Naive B cell (primary cell): Measurements from ENCODE around the gene GON4L. TPM values are rescaled to one million over a fixed set of nuclear protein-coding genes. Genes with fewer than 3 reads are reported as not detected.
"Not testable (repeated sequence)": the region's sequence is repeated elsewhere in the genome, so short reads cannot be mapped to it uniquely, and the experiment has no call there.

ENCODE experiments used
- ATAC-seq, 2 donors: fragments of 150-1000 bp; cut with Tn5 transposase; 2 replicates each; pipeline ENCODE4 v1.10.0; 2021; ENCODE audit warnings: low read depth in 2 of 2, mild to moderate bottlenecking in 2 of 2, moderate library complexity in 2 of 2
- DNase-seq: peaks from one replicate; pipeline ENCODE4 v3.0.0; 2022
- H3K27ac Mint-ChIP-seq, 6 donors: one replicate each; pipeline ENCODE4 v1.8.0; 2020 to 2022; ENCODE audit warnings: mild to moderate bottlenecking in 6 of 6, mixed read lengths in 6 of 6, moderate library complexity in 5 of 6, inconsistent platforms in 2 of 6
- H3K27me3 Mint-ChIP-seq, 3 donors: one replicate each; pipeline ENCODE4 v1.8.0; 2021 to 2022; ENCODE audit warnings: mixed read lengths in 3 of 3, mild to moderate bottlenecking in 1 of 3
- H3K36me3 Mint-ChIP-seq, 2 donors: one replicate each; pipeline ENCODE4 v1.8.0; 2020 to 2022; ENCODE audit warnings: mixed read lengths in 2 of 2, inconsistent platforms in 1 of 2, mild to moderate bottlenecking in 1 of 2
- H3K4me1 Mint-ChIP-seq, 3 donors: one replicate each; pipeline ENCODE4 v1.8.0; 2020 to 2022; ENCODE audit warnings: mixed read lengths in 3 of 3, inconsistent platforms in 1 of 3, mild to moderate bottlenecking in 1 of 3, moderate library complexity in 1 of 3
- H3K4me3 Mint-ChIP-seq, 8 donors: one replicate each; pipeline ENCODE4 v1.8.0; 2020 to 2022; ENCODE audit warnings: mild to moderate bottlenecking in 8 of 8, mixed read lengths in 8 of 8, moderate library complexity in 8 of 8, inconsistent platforms in 2 of 8
- H3K9me3 Mint-ChIP-seq, 7 donors: one replicate each; pipeline ENCODE4 v1.8.0; 2020 to 2022; ENCODE audit warnings: mixed read lengths in 7 of 7, mild to moderate bottlenecking in 5 of 7, inconsistent platforms in 2 of 7, moderate library complexity in 1 of 7
- polyA plus RNA-seq, 6 donors: library from polyadenylated mRNA; unstranded; fragments of 300-500 nt; fragmentation: Illumina TruSeq; gene quantifications; one replicate each; pipeline ENCODE4 v1.2.3, GENCODE V29; 2021; ENCODE audit warnings: low read depth in 6 of 6

The GON4L gene
- polyA plus RNA-seq, 6 donors from 2014 or later: 9.6 to 64.4 (median 30.7) TPM

- Mint-ChIP-seq H3K4me1 (peaks cover 0 to 3% (median 0%) of the 10 kb centered on the region in 3 donors), H3K27ac (peak overlapping the region in 2 of 6 donors; percentile 46 to 70), H3K36me3 (peaks cover 47 to 48% of the 10 kb centered on the region in 2 donors), H3K27me3 (no peaks in the 10 kb centered on the region), H3K4me3 (no peak overlapping the region), H3K9me3 (no peaks in the 10 kb centered on the region)
- ATAC-seq (no peak), DNase-seq (no peak)
These were observed 83.8 kb downstream of the GON4L start for GRCh38 chr1:155773221-155773620.

GRCh38 chr1:155769257-155769656 is 87.8 kb downstream of the GON4L start:
- H3K36me3 Mint-ChIP-seq: peaks cover 44 to 46% of the 10 kb centered on the region in 2 donors
- ATAC-seq: no peak

GRCh38 chr1:155767399-155767989 is 89.5 kb downstream of the GON4L start:
- not testable (repeated sequence) for H3K27ac Mint-ChIP-seq, DNase-seq, H3K4me1 Mint-ChIP-seq, ATAC-seq, H3K4me3 Mint-ChIP-seq, H3K9me3 Mint-ChIP-seq, H3K27me3 Mint-ChIP-seq
- H3K36me3 Mint-ChIP-seq: peaks cover 32 to 53% of the 10 kb centered on the region in 2 donors

More at GRCh38 chr1:155769257-155769656, 87.8 kb downstream of the GON4L start:
- Mint-ChIP-seq H3K4me1 (no peaks in the 10 kb centered on the region), H3K9me3 (no peaks in the 10 kb centered on the region), H3K27me3 (no peaks in the 10 kb centered on the region), H3K27ac (no peak overlapping the region), H3K4me3 (no peak overlapping the region)
- no peak for DNase-seq

- H3K4me3 Mint-ChIP-seq, H3K9me3 Mint-ChIP-seq, DNase-seq, H3K27me3 Mint-ChIP-seq, ATAC-seq, H3K4me1 Mint-ChIP-seq: not testable (repeated sequence)
- H3K27ac Mint-ChIP-seq: peak overlapping the region in 1 of 6 donors; percentile 29
- H3K36me3 Mint-ChIP-seq: peaks cover 29 to 49% of the 10 kb centered on the region in 2 donors
These were observed 93.0 kb downstream of the GON4L start for GRCh38 chr1:155763989-155764388.

GRCh38 chr1:155763090-155763815 is 93.8 kb downstream of the GON4L start:
- H3K27ac Mint-ChIP-seq: peak overlapping the region in 1 of 6 donors; percentile 82
- not testable (repeated sequence) for H3K9me3 Mint-ChIP-seq, ATAC-seq, H3K4me1 Mint-ChIP-seq, DNase-seq, H3K27me3 Mint-ChIP-seq, H3K4me3 Mint-ChIP-seq
- peaks cover 29 to 47% of the 10 kb centered on the region in 2 donors for H3K36me3 Mint-ChIP-seq

GRCh38 chr1:155761736-155762405 is 95.1 kb downstream of the GON4L start:
- no peaks in the 10 kb centered on the region for H3K27me3 Mint-ChIP-seq
- DNase-seq (no peak), ATAC-seq (no peak)
- H3K9me3 Mint-ChIP-seq: no peaks in the 10 kb centered on the region
- H3K4me1 Mint-ChIP-seq: peaks cover 0 to 9% (median 3%) of the 10 kb centered on the region in 3 donors
- H3K4me3 Mint-ChIP-seq: no peak overlapping the region
- peaks cover 29 to 51% of the 10 kb centered on the region in 2 donors for H3K36me3 Mint-ChIP-seq
- H3K27ac Mint-ChIP-seq: peak overlapping the region in 3 of 6 donors; percentile 17 to 54 (median 36)

- peaks cover 23 to 51% of the 10 kb centered on the region in 2 donors for H3K36me3 Mint-ChIP-seq
- peak overlapping the region in 1 of 6 donors; percentile 36 for H3K27ac Mint-ChIP-seq
These were observed 96.1 kb downstream of the GON4L start for GRCh38 chr1:155760751-155761475.

GRCh38 chr1:155759966-155760630 is 96.9 kb downstream of the GON4L start:
- no peak overlapping the region for H3K4me3 Mint-ChIP-seq
- no peaks in the 10 kb centered on the region for H3K27me3 Mint-ChIP-seq
- peak overlapping the region in 1 of 6 donors; percentile 30 for H3K27ac Mint-ChIP-seq
- no peaks in the 10 kb centered on the region for H3K9me3 Mint-ChIP-seq
- H3K4me1 Mint-ChIP-seq: peaks cover 0 to 9% (median 3%) of the 10 kb centered on the region in 3 donors
- peaks cover 17 to 49% of the 10 kb centered on the region in 2 donors for H3K36me3 Mint-ChIP-seq
- DNase-seq: no peak
- no peak for ATAC-seq

More at GRCh38 chr1:155760751-155761475, 96.1 kb downstream of the GON4L start:
- Mint-ChIP-seq H3K27me3 (no peaks in the 10 kb centered on the region), H3K9me3 (no peaks in the 10 kb centered on the region), H3K4me3 (no peak overlapping the region), H3K4me1 (peaks cover 0 to 9% (median 3%) of the 10 kb centered on the region in 3 donors)
- DNase-seq: no peak
- ATAC-seq: no peak

GRCh38 chr1:155759017-155759416 is 98.0 kb downstream of the GON4L start:
- not testable (repeated sequence) for ATAC-seq, H3K27ac Mint-ChIP-seq, H3K4me1 Mint-ChIP-seq, H3K4me3 Mint-ChIP-seq, H3K27me3 Mint-ChIP-seq, DNase-seq, H3K9me3 Mint-ChIP-seq
- H3K36me3 Mint-ChIP-seq: peaks cover 15 to 46% of the 10 kb centered on the region in 2 donors

- H3K4me3 Mint-ChIP-seq: peak overlapping the region in 3 of 8 donors; percentile 23 to 78 (median 59)
- DNase-seq, H3K27me3 Mint-ChIP-seq, H3K9me3 Mint-ChIP-seq, ATAC-seq, H3K36me3 Mint-ChIP-seq: not testable (repeated sequence)
- H3K27ac Mint-ChIP-seq: peak overlapping the region in 2 of 6 donors; percentile 57 to 86
- peaks cover 0 to 11% (median 6%) of the 10 kb centered on the region in 3 donors for H3K4me1 Mint-ChIP-seq
These were observed 108.9 kb downstream of the GON4L start for GRCh38 chr1:155748141-155748540.

- H3K27me3 Mint-ChIP-seq, DNase-seq, H3K36me3 Mint-ChIP-seq, ATAC-seq, H3K9me3 Mint-ChIP-seq: not testable (repeated sequence)
- Mint-ChIP-seq H3K4me3 (peak overlapping the region in 3 of 8 donors; percentile 44 to 78 (median 59)), H3K4me1 (peaks cover 0 to 11% (median 6%) of the 10 kb centered on the region in 3 donors), H3K27ac (peak overlapping the region in 2 of 6 donors; percentile 24 to 57)
These were observed 109.4 kb downstream of the GON4L start for GRCh38 chr1:155747586-155747985.

GRCh38 chr1:155745284-155746228 is 111.5 kb downstream of the GON4L start:
- peak; percentile 89 for DNase-seq
- H3K4me3 Mint-ChIP-seq: peak overlapping the region; percentile 88 to 99 (median 95)
- not testable (repeated sequence) for H3K9me3 Mint-ChIP-seq, H3K36me3 Mint-ChIP-seq, H3K27me3 Mint-ChIP-seq
- H3K27ac Mint-ChIP-seq: peak overlapping the region; percentile 66 to 96 (median 92)
- peaks cover 0 to 11% (median 6%) of the 10 kb centered on the region in 3 donors for H3K4me1 Mint-ChIP-seq
- peak; percentile 92 to 94 for ATAC-seq
